DND-41 (cell line): Measurements from ENCODE around the gene CREG1.

Experiments used
- ATAC-seq: fragments of 200-7000 bp; cut with Tn5 transposase; 3 replicates; pipeline ENCODE4 v1.9.1; 2021; ENCODE audit warnings: low read depth; ENCODE audit not compliant: insufficient read depth
- DNase-seq: peaks from one replicate; pipeline ENCODE4 v3.0.0-alpha.2; 2020
- H2AFZ ChIP-seq: 2 replicates; pipeline ENCODE4 v1.6.0; 2012; ENCODE audit warnings: low read depth, low read length
- H3K27ac ChIP-seq: 2 replicates; pipeline ENCODE4 v1.5.1; 2012; ENCODE audit warnings: low read length, inconsistent platforms
- H3K27me3 ChIP-seq: fragments of 200-600 bp; sonication (generic); 2 replicates; pipeline ENCODE4 v1.6.0; 2012; ENCODE audit warnings: low read length, mild to moderate bottlenecking, inconsistent platforms; ENCODE audit not compliant: insufficient read depth, poor library complexity
- H3K36me3 ChIP-seq: 2 replicates; pipeline ENCODE4 v1.5.1; 2012; ENCODE audit warnings: low read length, inconsistent platforms; ENCODE audit not compliant: insufficient read depth
- H3K4me1 ChIP-seq: 2 replicates; pipeline ENCODE4 v1.5.1; 2012; ENCODE audit warnings: mild to moderate bottlenecking, low read length; ENCODE audit not compliant: insufficient read depth
- H3K4me2 ChIP-seq: 2 replicates; pipeline ENCODE4 v1.6.0; 2012; ENCODE audit warnings: mild to moderate bottlenecking, moderate library complexity, low read length, inconsistent platforms; ENCODE audit not compliant: insufficient read depth
- H3K4me3 ChIP-seq, 2 experiments: fragments of 200-600 bp in 1 of 2; shearing (Covaris generic) in 1 of 2; 2 replicates each; pipeline ENCODE4 v1.5.1; 2012 to 2016; ENCODE audit warnings: inconsistent platforms in 2 of 2, low read length in 2 of 2, mild to moderate bottlenecking in 2 of 2, low read depth in 1 of 2, moderate library complexity in 1 of 2
- H3K79me2 ChIP-seq: 2 replicates; pipeline ENCODE4 v1.6.0; 2012; ENCODE audit warnings: low read length, inconsistent platforms; ENCODE audit not compliant: insufficient read depth
- H3K9ac ChIP-seq: 2 replicates; pipeline ENCODE4 v1.6.0; 2012; ENCODE audit warnings: low read depth, mild to moderate bottlenecking, inconsistent platforms, low read length, moderate library complexity
- H3K9me3 ChIP-seq: 2 replicates; pipeline ENCODE4 v1.5.1; 2012; ENCODE audit warnings: low read length, moderate library complexity, mild to moderate bottlenecking, inconsistent platforms; ENCODE audit not compliant: insufficient read depth, severe bottlenecking
- H4K20me1 ChIP-seq: 2 replicates; pipeline ENCODE4 v1.6.0; 2012; ENCODE audit warnings: low read length; ENCODE audit not compliant: insufficient read depth
- EZH2 ChIP-seq: IDR thresholded peaks from 3 replicates; pipeline ENCODE4 v1.6.1; 2012; ENCODE audit warnings: borderline replicate concordance, low read depth, mild to moderate bottlenecking, moderate library complexity, low read length, inconsistent platforms; ENCODE audit not compliant: severe bottlenecking
- TF ChIP-seq, protein P1 (sequence below): IDR thresholded peaks from 2 replicates; pipeline ENCODE4 v1.5.1; 2012; ENCODE audit warnings: borderline replicate concordance, low read length, moderate library complexity, mild to moderate bottlenecking; ENCODE audit not compliant: poor library complexity, severe bottlenecking; ENCODE audit errors: extremely low read depth

Gene CREG1

DNA sequence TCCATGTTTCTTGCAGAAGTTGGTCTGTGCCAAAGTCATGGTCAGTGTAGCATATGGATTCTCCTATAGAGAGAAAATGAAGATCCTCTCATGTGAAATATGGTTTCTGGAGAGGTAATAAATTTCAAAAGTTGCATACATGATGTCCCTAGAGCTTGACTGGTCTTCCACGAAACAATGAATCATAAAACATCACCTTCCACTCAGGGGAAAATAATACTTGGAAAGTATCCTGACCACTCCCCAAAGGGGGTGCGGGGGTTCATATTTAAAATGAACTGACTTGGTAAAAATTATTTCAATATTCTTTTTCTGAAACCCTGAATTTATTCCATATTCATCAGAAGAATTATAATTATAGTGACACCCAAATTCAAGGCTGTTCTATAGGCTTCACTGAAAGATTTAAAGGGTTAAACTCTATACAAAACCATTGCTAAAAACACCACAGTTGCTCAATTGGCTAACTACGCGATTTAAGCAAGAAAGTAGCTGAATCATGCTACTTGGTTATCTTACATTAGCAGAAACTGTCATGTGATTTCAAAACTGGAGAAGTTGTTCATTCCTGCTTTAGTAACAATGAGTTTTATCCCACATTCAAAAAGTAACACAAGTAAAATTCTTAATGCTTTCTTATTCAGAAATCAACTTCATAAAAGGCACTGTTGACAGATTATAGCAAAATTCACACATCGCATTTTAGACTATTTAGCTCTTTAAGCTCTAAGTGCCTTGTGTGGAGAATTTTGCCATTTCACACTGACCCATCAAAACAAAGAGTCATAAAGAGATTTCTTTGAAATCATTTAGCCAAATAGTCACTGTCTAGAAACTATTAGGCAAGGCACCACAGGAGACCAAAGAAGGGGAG, 5.3 kb downstream of the CREG1 start:
- no peak overlapping the region for H3K27ac ChIP-seq
- no peaks in the 10 kb centered on the region for H3K9me3 ChIP-seq
- H3K9ac ChIP-seq = no peak overlapping the region; the same call in 1 of the 2 replicates
- H4K20me1 ChIP-seq = no peaks in the 10 kb centered on the region
- DNase-seq = no peak
- peaks cover 22% of the 10 kb centered on the region for H3K4me1 ChIP-seq
- H3K79me2 ChIP-seq = 0 out of 2 replicates have a peak, but pooled peaks cover 7% of the 10 kb centered on the region
- H3K4me3 ChIP-seq = no peak overlapping the region
- ATAC-seq = no peak
- no peak overlapping the region for H3K4me2 ChIP-seq
- no peak for TF ChIP-seq EZH2
- TF ChIP-seq, protein P1, sequence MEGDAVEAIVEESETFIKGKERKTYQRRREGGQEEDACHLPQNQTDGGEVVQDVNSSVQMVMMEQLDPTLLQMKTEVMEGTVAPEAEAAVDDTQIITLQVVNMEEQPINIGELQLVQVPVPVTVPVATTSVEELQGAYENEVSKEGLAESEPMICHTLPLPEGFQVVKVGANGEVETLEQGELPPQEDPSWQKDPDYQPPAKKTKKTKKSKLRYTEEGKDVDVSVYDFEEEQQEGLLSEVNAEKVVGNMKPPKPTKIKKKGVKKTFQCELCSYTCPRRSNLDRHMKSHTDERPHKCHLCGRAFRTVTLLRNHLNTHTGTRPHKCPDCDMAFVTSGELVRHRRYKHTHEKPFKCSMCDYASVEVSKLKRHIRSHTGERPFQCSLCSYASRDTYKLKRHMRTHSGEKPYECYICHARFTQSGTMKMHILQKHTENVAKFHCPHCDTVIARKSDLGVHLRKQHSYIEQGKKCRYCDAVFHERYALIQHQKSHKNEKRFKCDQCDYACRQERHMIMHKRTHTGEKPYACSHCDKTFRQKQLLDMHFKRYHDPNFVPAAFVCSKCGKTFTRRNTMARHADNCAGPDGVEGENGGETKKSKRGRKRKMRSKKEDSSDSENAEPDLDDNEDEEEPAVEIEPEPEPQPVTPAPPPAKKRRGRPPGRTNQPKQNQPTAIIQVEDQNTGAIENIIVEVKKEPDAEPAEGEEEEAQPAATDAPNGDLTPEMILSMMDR = no peak
- H3K36me3 ChIP-seq = peaks cover 20% of the 10 kb centered on the region
- no peak overlapping the region for H2AFZ ChIP-seq
- H3K27me3 ChIP-seq = no peaks in the 10 kb centered on the region

DNA sequence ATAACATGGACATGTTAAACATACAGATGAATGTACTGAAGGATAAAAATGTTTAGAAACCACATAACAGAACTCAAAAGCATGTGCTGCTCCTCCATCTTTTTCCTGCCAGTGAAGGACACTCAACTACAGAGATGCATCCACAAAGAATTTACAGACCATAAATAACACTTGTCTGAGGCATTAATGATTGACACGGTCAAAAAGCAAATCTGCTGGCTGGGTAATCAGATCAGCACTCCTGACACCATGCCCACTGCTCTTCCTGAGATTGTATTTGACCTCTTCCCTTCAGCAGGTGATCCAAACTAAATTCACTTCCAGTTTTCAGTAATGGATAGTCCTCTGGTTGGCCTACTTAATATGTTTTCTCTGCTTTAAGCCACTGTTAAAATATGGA, 6.6 kb downstream of the CREG1 start:
- H4K20me1 ChIP-seq = no peaks in the 10 kb centered on the region
- no peak overlapping the region for H3K9ac ChIP-seq
- H2AFZ ChIP-seq = no peak overlapping the region
- peaks cover 9% of the 10 kb centered on the region for H3K4me1 ChIP-seq
- H3K4me3 ChIP-seq = no peak overlapping the region
- ATAC-seq (no peak), DNase-seq (no peak)
- no peak for TF ChIP-seq EZH2
- TF ChIP-seq, protein P1 = no peak
- peaks cover 23% of the 10 kb centered on the region for H3K36me3 ChIP-seq
- no peak overlapping the region for H3K4me2 ChIP-seq
- H3K27me3 ChIP-seq = no peaks in the 10 kb centered on the region
- no peaks in the 10 kb centered on the region for H3K79me2 ChIP-seq
- H3K9me3 ChIP-seq = no peaks in the 10 kb centered on the region
- no peak overlapping the region for H3K27ac ChIP-seq

DNA sequence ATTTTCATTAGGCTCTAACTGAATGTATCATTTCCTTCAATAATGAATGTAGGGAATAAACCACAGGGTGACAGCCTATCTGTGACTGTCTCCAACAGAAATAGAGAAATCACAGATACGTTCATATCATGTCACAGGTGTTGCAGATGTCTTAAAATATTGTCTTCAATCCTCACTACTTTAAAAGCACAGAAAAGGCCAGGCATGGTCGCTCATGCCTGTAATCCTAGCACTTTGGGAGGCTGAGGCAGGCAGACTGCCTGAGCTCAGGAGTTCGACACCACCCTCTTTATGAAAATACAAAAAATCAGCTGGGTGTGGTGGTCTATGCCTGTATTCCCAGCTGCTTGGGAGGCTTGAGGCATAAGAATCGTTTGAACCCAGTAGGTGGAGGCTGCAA, 8.2 kb downstream of the CREG1 start:
- no peak for ATAC-seq
- H3K27ac ChIP-seq = no peak overlapping the region

More for the DNA sequence above, 8.2 kb downstream of the CREG1 start:
- H4K20me1 ChIP-seq = no peaks in the 10 kb centered on the region
- H3K9me3 ChIP-seq = no peaks in the 10 kb centered on the region
- no peaks in the 10 kb centered on the region for H3K79me2 ChIP-seq
- no peak overlapping the region for H3K4me3 ChIP-seq
- no peak for DNase-seq
- no peak overlapping the region for H3K9ac ChIP-seq
- peaks cover 23% of the 10 kb centered on the region for H3K36me3 ChIP-seq
- no peak overlapping the region for H2AFZ ChIP-seq
- H3K27me3 ChIP-seq = no peaks in the 10 kb centered on the region
- TF ChIP-seq, protein P1 = no peak
- no peaks in the 10 kb centered on the region for H3K4me1 ChIP-seq
- H3K4me2 ChIP-seq = no peak overlapping the region
